HG03457 (cell line): Measurements from ENCODE around the gene APBA3.
"Not testable (repeated sequence)": the region's sequence is repeated elsewhere in the genome, so short reads cannot be mapped to it uniquely, and the experiment has no call there.

ENCODE experiments used
- ATAC-seq: cut with Tn5 transposase; IDR thresholded peaks from one replicate; pipeline ENCODE4 v1.9.1; 2021; ENCODE audit warnings: moderate number of reproducible peaks; ENCODE audit not compliant: unreplicated experiment

The APBA3 gene

GRCh38 chr19:3771906-3772455 is 10.5 kb upstream of the APBA3 start, which contains the start of gene RAX2:
Gene RAX2 (minus strand): TSS chr19:3772228. CDS start chr19:3771742, 486 bp downstream.
- ATAC-seq = no peak

- ATAC-seq = no peak
These were observed 9.8 kb upstream of the APBA3 start for GRCh38 chr19:3771000-3771905.

GRCh38 chr19:3770136-3770999 is 8.9 kb upstream of the APBA3 start:
- no peak for ATAC-seq

GRCh38 chr19:3769494-3769893 is 8.0 kb upstream of the APBA3 start:
- no peak for ATAC-seq

- no peak for ATAC-seq
These were observed 7.2 kb upstream of the APBA3 start for GRCh38 chr19:3768748-3769099.

GRCh38 chr19:3768015-3768747 is 6.7 kb upstream of the APBA3 start:
- ATAC-seq = no peak

- ATAC-seq = no peak
These were observed 5.6 kb upstream of the APBA3 start for GRCh38 chr19:3767050-3767449.

GRCh38 chr19:3766520-3766919 is 5.0 kb upstream of the APBA3 start:
- no peak for ATAC-seq

- not testable (repeated sequence) for ATAC-seq
These were observed 4.3 kb upstream of the APBA3 start for GRCh38 chr19:3765757-3766156.

GRCh38 chr19:3765121-3765520 is 3.6 kb upstream of the APBA3 start:
- ATAC-seq = no peak

GRCh38 chr19:3762501-3763459 is 1.3 kb upstream of the APBA3 start, which contains the start of gene MRPL54:
Gene MRPL54 (plus strand): TSS chr19:3762682. CDS start chr19:3762701, 19 bp downstream.
- peak; percentile 53 for ATAC-seq

GRCh38 chr19:3762130-3762473 is 610 bp upstream of the APBA3 start:
- no peak for ATAC-seq

- no peak for ATAC-seq
These were observed 576 bp downstream of the APBA3 start for GRCh38 chr19:3760871-3761361.

- no peak for ATAC-seq
These were observed 1.8 kb downstream of the APBA3 start for GRCh38 chr19:3759482-3760254.

GRCh38 chr19:3758297-3758696 is 3.2 kb downstream of the APBA3 start:
- ATAC-seq = not testable (repeated sequence)

GRCh38 chr19:3757705-3758104 is 3.8 kb downstream of the APBA3 start:
- not testable (repeated sequence) for ATAC-seq

- ATAC-seq = no peak
These were observed 7.7 kb downstream of the APBA3 start for GRCh38 chr19:3753631-3754410.

GRCh38 chr19:3752492-3752891 is 9.0 kb downstream of the APBA3 start:
- no peak for ATAC-seq
